Ovary (tissue), 3 donors: ENCODE results near the gene CYP1A1.

Source experiments
- CTCF ChIP-seq, 3 donors: fragments of 450-650 bp in 2 of 3; fragments of 200-600 bp in 1 of 3; IDR thresholded peaks; one replicate each; pipeline versions ENCODE4 v1.5.1 to v1.8.0; 2016 to 2022; ENCODE audit warnings: antibody characterized with exemption in 3 of 3, mild to moderate bottlenecking in 1 of 3
- EP300 ChIP-seq: sonication (generic); formaldehyde crosslinking; IDR thresholded peaks from one replicate; pipeline ENCODE4 v1.6.1; 2017; ENCODE audit warnings: antibody characterized with exemption
- POLR2A ChIP-seq: fragments of 450-650 bp; IDR thresholded peaks from one replicate; pipeline ENCODE4 v1.6.1; 2017; ENCODE audit warnings: antibody characterized with exemption, mild to moderate bottlenecking, moderate library complexity
- donor health status: DM: no; HTN: no; CAD: no.

- no peak for TF ChIP-seq CTCF (IDR thresholded peaks at IDR 0.05)
- no peak for TF ChIP-seq POLR2A
- TF ChIP-seq EP300 = no peak
These were observed 5.4 kb upstream of the CYP1A1 start for GRCh38 chr15:74730619-74731316.
